Measurements from ENCODE around the gene SP7. TPM values are rescaled to one million over a fixed set of nuclear protein-coding genes. Genes with fewer than 3 reads are reported as not detected.

Gene SP7
- polyA plus RNA-seq, 2 of the 4 experiments (the other 2 are of a cell fraction), result 0.05 to 0.06 TPM

- H3K9me3 ChIP-seq, result no peaks in the 10 kb centered on the region
- H3K4me1 ChIP-seq, result peaks cover 9% of the 10 kb centered on the region; the same call in 2 of the 3 replicates
- peak; percentile 74 to 79 for TF ChIP-seq RAD21 (conservative IDR thresholded peaks at IDR 0.05 in 1 of 2, IDR thresholded peaks at IDR 0.05 in 1 of 2)
- no peak for TF ChIP-seq ATOH8 (CRISPR knock-in tag; IDR thresholded peaks at IDR 0.05; ENCODE audit: low read depth)
- no peak for TF ChIP-seq ZSCAN20 (CRISPR knock-in tag; IDR thresholded peaks at IDR 0.05)
- TF ChIP-seq NR3C1 (IDR thresholded peaks at IDR 0.05), result no peak
- no peak for TF ChIP-seq CBX2 (IDR thresholded peaks at IDR 0.05; ENCODE audit: borderline replicate concordance, low read depth)
- TF ChIP-seq HDAC2 (IDR thresholded peaks at IDR 0.05), result no peak
- TF ChIP-seq CTCF (IDR thresholded peaks at IDR 0.05), result peak; percentile 74
- TF ChIP-seq ESRRA (IDR thresholded peaks at IDR 0.05; ENCODE audit: borderline replicate concordance, low read length), result no peak
- TF ChIP-seq RFX5 (IDR thresholded peaks at IDR 0.05), result no peak
- TF ChIP-seq TP53 (CRISPR knock-in tag; IDR thresholded peaks at IDR 0.05), result no peak
- peak; percentile 59 for TF ChIP-seq POLR2A (IDR thresholded peaks at IDR 0.05; ENCODE audit: low read length)
- TF ChIP-seq PBX3 (IDR thresholded peaks at IDR 0.05), result 0 out of 2 replicates have a peak, but pooled peaks have one; percentile 50
- no peak for TF ChIP-seq KDM5A (IDR thresholded peaks at IDR 0.05)
- TF ChIP-seq RCOR1 (IDR thresholded peaks at IDR 0.05; ENCODE audit: low read depth, low read length), result no peak
- TF ChIP-seq, protein P1, sequence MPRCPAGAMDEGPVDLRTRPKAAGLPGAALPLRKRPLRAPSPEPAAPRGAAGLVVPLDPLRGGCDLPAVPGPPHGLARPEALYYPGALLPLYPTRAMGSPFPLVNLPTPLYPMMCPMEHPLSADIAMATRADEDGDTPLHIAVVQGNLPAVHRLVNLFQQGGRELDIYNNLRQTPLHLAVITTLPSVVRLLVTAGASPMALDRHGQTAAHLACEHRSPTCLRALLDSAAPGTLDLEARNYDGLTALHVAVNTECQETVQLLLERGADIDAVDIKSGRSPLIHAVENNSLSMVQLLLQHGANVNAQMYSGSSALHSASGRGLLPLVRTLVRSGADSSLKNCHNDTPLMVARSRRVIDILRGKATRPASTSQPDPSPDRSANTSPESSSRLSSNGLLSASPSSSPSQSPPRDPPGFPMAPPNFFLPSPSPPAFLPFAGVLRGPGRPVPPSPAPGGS (IDR thresholded peaks at IDR 0.05), result no peak
- peak; percentile 45 for TF ChIP-seq CHD2 (IDR thresholded peaks at IDR 0.05; ENCODE audit: low read length, partially characterized antibody)
- no peak for TF ChIP-seq MAFK (IDR thresholded peaks at IDR 0.05; ENCODE audit: partially characterized antibody)
- TF ChIP-seq KDM1A (IDR thresholded peaks at IDR 0.05; ENCODE audit: low read depth), result peak; percentile 76; the same call in 1 of the 2 replicates
- peak in 1 of 2 experiments; percentile 62; a peak in 2 of 5 replicates for TF ChIP-seq JUN (IDR thresholded peaks at IDR 0.05)
- peak; percentile 68; the same call in 2 of the 3 replicates for TF ChIP-seq SMC3 (IDR thresholded peaks at IDR 0.05)
- TF ChIP-seq, protein P2, sequence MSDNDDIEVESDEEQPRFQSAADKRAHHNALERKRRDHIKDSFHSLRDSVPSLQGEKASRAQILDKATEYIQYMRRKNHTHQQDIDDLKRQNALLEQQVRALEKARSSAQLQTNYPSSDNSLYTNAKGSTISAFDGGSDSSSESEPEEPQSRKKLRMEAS (IDR thresholded peaks at IDR 0.05), result peak; percentile 47
- TF ChIP-seq JUNB (IDR thresholded peaks at IDR 0.05), result no peak
- TF ChIP-seq HOXB5 (CRISPR knock-in tag; IDR thresholded peaks at IDR 0.05), result no peak
- no peak for TF ChIP-seq CEBPB (IDR thresholded peaks at IDR 0.05)
- TF ChIP-seq HEYL (CRISPR knock-in tag; IDR thresholded peaks at IDR 0.05), result no peak
- DNase-seq (ENCODE audit: low read depth in 1 of 2, low spot score in 1 of 2), result peak; percentile 68 to 76
- CTCF ChIA-PET, result interaction anchor here (0.6 to 20.8 kb wide), 37 partner anchors 9 to 168 kb away, joined by 3 to 638 read pairs (median 4); partner anchors contain the start of genes AAAS, AMHR2, PFDN5 and SP7
- peak overlapping the region; percentile 81 to 93 for H3K27ac ChIP-seq
- H3K4me3 ChIP-seq, result peak overlapping the region; percentile 64
- FAIRE-seq, result no peak
- POLR2A ChIA-PET, result interaction anchor here (0.6 to 2.7 kb wide), 16 partner anchors 10 to 156 kb away, joined by 3 to 51 read pairs (median 4); partner anchors contain the start of genes AAAS, PFDN5, PRR13 and SP1
- H3K4me2 ChIP-seq, result peak overlapping the region; percentile 93
- WGBS (ENCODE audit: missing lambda C conversion rate), result 1% methylated on average over 17 of the region's 50 CpGs
- peak; percentile 87 to 88 for ATAC-seq
Measured at GRCh38 chr12:53344824-53345485, 8.8 kb upstream of the SP7 start.
